HepG2 (cell line): ENCODE measurements around the gene CLEC3B. TPM values are rescaled to one million over a fixed set of nuclear protein-coding genes. Genes with fewer than 3 reads are reported as not detected.

ENCODE experiments used
- ATAC-seq: fragments of 200-7000 bp; cut with Tn5 transposase; 3 replicates; pipeline ENCODE4 v1.9.1; 2020; ENCODE audit warnings: mild to moderate bottlenecking, moderate library complexity
- BruUV-seq: library from RNA; stranded (reverse); fragments of 400-500 nt; replicated peaks from 2 replicates; lab custom pipeline; 2021; lab: Mats Ljungman, UMichigan
- CTCF ChIA-PET: fragments of 300-600 bp; formaldehyde crosslinking; extraction: SDS; loops from one replicate; lab custom pipeline; 2021; ENCODE audit warnings: low total read pairs, inconsistent platforms, low intra/inter-chr PET ratio; lab: Yijun Ruan, JAX
- POLR2A ChIA-PET: fragments of 350-600 bp; sonication (Branson Sonifier 250); formaldehyde crosslinking; loops from one replicate; lab custom pipeline; 2020; ENCODE audit warnings: antibody characterized with exemption, inconsistent platforms; lab: Yijun Ruan, JAX
- DNase-seq: peaks from one replicate; pipeline ENCODE4 v3.0.0-alpha.2; 2015; ENCODE audit warnings: low spot score
- FAIRE-seq: peaks from 3 replicates; lab custom pipeline; 2011; peaks lifted over from hg19 to GRCh38; lab: Jason Lieb, UNC
- H2AFZ ChIP-seq: one replicate; pipeline ENCODE4 v1.6.1; 2011; ENCODE audit warnings: low read length, inconsistent platforms
- H3K27ac ChIP-seq: fragments of 300-600 bp; 3 replicates; pipeline ENCODE4 v1.8.0; 2011; ENCODE audit warnings: mixed run types, mild to moderate bottlenecking, mixed read lengths, low read length, inconsistent platforms; ENCODE audit not compliant: insufficient read depth; ENCODE audit errors: extremely low read length
- H3K27me3 ChIP-seq, 2 experiments: fragments of 200-600 bp in 1 of 2; 2 replicates in 1 of 2; 3 replicates in 1 of 2; pipeline versions ENCODE4 v1.6.0 to v1.8.0; 2011; ENCODE audit warnings: low read length in 2 of 2, mild to moderate bottlenecking in 2 of 2, moderate library complexity in 2 of 2, inconsistent platforms in 1 of 2; ENCODE audit not compliant: insufficient read depth in 2 of 2, control insufficient read depth in 1 of 2
- H3K36me3 ChIP-seq, 2 experiments: fragments of 200-600 bp in 1 of 2; replicated peaks in 1 of 2; 2 replicates in 1 of 2; 3 replicates in 1 of 2; pipeline versions ENCODE4 v1.5.1 to v1.8.0; 2011; ENCODE audit warnings: low read length in 2 of 2, inconsistent platforms in 1 of 2; ENCODE audit not compliant: insufficient read depth in 2 of 2, control insufficient read depth in 1 of 2
- H3K4me1 ChIP-seq: 2 replicates; pipeline ENCODE4 v1.5.1; 2012; ENCODE audit warnings: low read length, inconsistent platforms; ENCODE audit not compliant: insufficient read depth
- H3K4me2 ChIP-seq: 2 replicates; pipeline ENCODE4 v1.6.0; 2011; ENCODE audit warnings: low read depth, low read length, inconsistent platforms
- H3K4me3 ChIP-seq, 3 experiments: fragments of 200-600 bp in 1 of 3; sonication (generic), shearing (Covaris generic) in 1 of 3; replicated peaks in 1 of 3; 2 replicates each; pipeline ENCODE4 v1.5.1; 2011 to 2016; ENCODE audit warnings: low read length in 3 of 3, inconsistent platforms in 2 of 3, low read depth in 2 of 3, mild to moderate bottlenecking in 2 of 3, control low read depth in 1 of 3, mixed read lengths in 1 of 3; ENCODE audit not compliant: insufficient read depth in 1 of 3
- H3K79me2 ChIP-seq: one replicate; pipeline ENCODE4 v1.6.1; 2011; ENCODE audit warnings: low read length, inconsistent platforms; ENCODE audit not compliant: insufficient read depth
- H3K9ac ChIP-seq: 2 replicates; pipeline ENCODE4 v1.6.0; 2011; ENCODE audit warnings: mild to moderate bottlenecking, low read depth, low read length, inconsistent platforms; ENCODE audit not compliant: insufficient read depth
- H3K9me3 ChIP-seq: 2 replicates; pipeline ENCODE4 v1.5.1; 2012; ENCODE audit warnings: mild to moderate bottlenecking, low read length
- H4K20me1 ChIP-seq: 2 replicates; pipeline ENCODE4 v1.6.0; 2011; ENCODE audit warnings: inconsistent platforms, mild to moderate bottlenecking, low read length, moderate library complexity; ENCODE audit not compliant: insufficient read depth
- GABPA ChIP-seq, 2 experiments: IDR thresholded peaks; 2 replicates each; pipeline ENCODE4 v1.6.1; 2011 to 2016; ENCODE audit warnings: low read depth in 2 of 2, low read length in 1 of 2, missing biosample characterization in 1 of 2, missing genetic modification characterization in 1 of 2
- HNRNPH1 ChIP-seq: fragments of 200-400 bp; formaldehyde crosslinking; optimal IDR thresholded peaks from 2 replicates; pipeline ENCODE3; 2017; ENCODE audit warnings: mild to moderate bottlenecking, low read depth, low read length
- KAT7 ChIP-seq: IDR thresholded peaks from 2 replicates; pipeline ENCODE4 v1.6.1; 2018; ENCODE audit warnings: borderline replicate concordance, missing compliant biosample characterization
- MTF1 ChIP-seq: sonication (generic); formaldehyde crosslinking; IDR thresholded peaks from 2 replicates; pipeline ENCODE4 v1.5.0; 2020; ENCODE audit warnings: missing genetic modification reagents
- NFIC ChIP-seq: IDR thresholded peaks from 2 replicates; pipeline ENCODE4 v1.6.1; 2012; ENCODE audit warnings: mild to moderate bottlenecking, low read length, inconsistent platforms
- RFXAP ChIP-seq: sonication (generic); formaldehyde crosslinking; IDR thresholded peaks from 2 replicates; pipeline ENCODE4 v1.4.0; 2020; ENCODE audit warnings: missing genetic modification reagents, borderline replicate concordance
- SIX4 ChIP-seq: sonication (generic); formaldehyde crosslinking; IDR thresholded peaks from 2 replicates; pipeline ENCODE4 v1.4.0; 2020; ENCODE audit warnings: missing genetic modification reagents
- ZNF329 ChIP-seq: sonication (generic); formaldehyde crosslinking; IDR thresholded peaks from 2 replicates; pipeline ENCODE4 v1.9.0; 2021; ENCODE audit warnings: low read depth, mild to moderate bottlenecking, missing genetic modification reagents
- ZXDC ChIP-seq: sonication (generic); formaldehyde crosslinking; IDR thresholded peaks from 2 replicates; pipeline ENCODE4 v1.5.0; 2020; ENCODE audit warnings: mild to moderate bottlenecking, missing genetic modification reagents
- WGBS: methylation state at CpG from one replicate; pipeline ENCODE4 v1.1.6; 2017; ENCODE audit warnings: low lambda C conversion rate; 5-methylcytosine and 5-hydroxymethylcytosine counted together
- in situ Hi-C: cut with HindIII; loops from 2 replicates; pipeline ENCODE4 v1.10.0; 2017; ENCODE audit warnings: low pct_unique_long_range_greater_than_20kb; ENCODE audit not compliant: extremely low pct_ligation_motif_present
- intact Hi-C: fragments of 100-400 bp; cut with micrococcal nuclease; formaldehyde crosslinking; loops from one replicate; pipeline ENCODE4 v1.10.0; 2022; ENCODE audit not compliant: unreplicated experiment
- polyA plus RNA-seq, 8 experiments: library from polyadenylated mRNA; depleted of rRNA in 3 of 8; stranded (reverse) in 7 of 8; unstranded in 1 of 8; fragments of >200 nt; fragmentation: Illumina TruSeq in 4 of 8; extraction: Trizol in 4 of 8; gene quantifications; 2 replicates each; pipeline versions ENCODE4 v1.2.1 to v1.2.3, GENCODE V29; 2011 to 2016; ENCODE audit warnings: low read depth in 4 of 8, missing spikeins in 1 of 8, mixed read lengths in 1 of 8; ENCODE audit not compliant: insufficient read depth in 1 of 8
- total RNA-seq, 5 experiments: library from RNA; depleted of rRNA; stranded (reverse); fragments of >200 nt; fragmentation: Illumina TruSeq; extraction: Trizol; gene quantifications; 2 replicates each; pipeline ENCODE4 v1.2.3, GENCODE V29; 2016; ENCODE audit warnings: low read depth in 1 of 5
- TF ChIP-seq, protein P1 (sequence below): sonication (generic); formaldehyde crosslinking; IDR thresholded peaks from 2 replicates; pipeline ENCODE4 v1.8.0; 2022; ENCODE audit warnings: low read depth, missing genetic modification reagents
- TF ChIP-seq, protein P2 (sequence below), 2 experiments: sonication (generic) in 1 of 2; formaldehyde crosslinking in 1 of 2; IDR thresholded peaks; 2 replicates each; pipeline versions ENCODE4 v1.4.0 to v1.6.1; 2016 to 2020; ENCODE audit warnings: borderline replicate concordance in 1 of 2, low read depth in 1 of 2, mild to moderate bottlenecking in 1 of 2, missing genetic modification reagents in 1 of 2

CLEC3B gene
- total and polyA plus RNA-seq, 2 of the 13 experiments (the other 11 are each of a cell fraction or from before 2014, with no cell fraction given) = 0.07 TPM; not detected in 1

DNA sequence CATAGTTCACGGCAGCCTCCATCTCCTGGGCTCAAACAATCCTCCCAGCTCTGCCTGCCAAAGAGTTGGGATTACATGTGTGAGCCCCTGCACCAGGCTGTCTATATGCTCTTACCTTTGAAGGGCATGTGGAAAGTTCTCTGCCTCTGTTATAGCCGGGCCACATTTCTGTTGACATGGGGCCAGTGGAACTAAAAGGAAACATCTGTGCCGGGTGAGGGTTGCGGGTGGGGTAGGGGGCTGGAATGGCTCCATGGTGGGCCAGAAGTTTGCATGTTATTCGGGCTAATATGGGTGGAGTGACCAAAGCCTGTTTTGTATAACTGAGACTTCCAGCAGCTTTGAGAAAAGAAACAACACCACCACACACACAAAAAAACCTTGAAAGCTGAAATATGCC is 8.3 kb upstream of the CLEC3B start (continued):
- TF ChIP-seq ZXDC (no peak), KAT7 (CRISPR knock-in tag) (no peak)

DNA sequence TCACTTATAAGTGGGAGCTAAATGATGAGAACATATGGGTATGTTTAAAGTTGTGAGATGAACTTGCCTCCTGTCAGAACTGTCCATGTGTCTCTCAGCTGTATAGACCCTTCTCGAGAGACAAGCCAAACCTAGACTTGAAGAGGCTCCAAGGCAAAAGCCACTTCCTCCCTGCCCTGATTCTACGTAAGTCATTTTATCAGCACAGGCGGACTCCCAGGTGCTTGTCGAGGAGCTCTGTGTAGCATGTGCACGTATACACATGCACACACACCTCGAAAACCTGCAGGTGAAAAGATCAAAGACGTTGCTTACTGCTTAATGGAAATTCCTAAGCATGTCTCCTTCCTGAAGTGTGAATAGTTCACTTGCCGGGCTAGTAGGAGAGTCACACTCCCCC is 5.6 kb upstream of the CLEC3B start:
- Histone ChIP-seq H3K4me2 (no peak overlapping the region), H3K4me1 (no peaks in the 10 kb centered on the region), H3K9ac (no peak overlapping the region), H3K9me3 (no peaks in the 10 kb centered on the region), H3K27me3 (no peaks in the 10 kb centered on the region), H3K79me2 (no peaks in the 10 kb centered on the region), H4K20me1 (no peaks in the 10 kb centered on the region), H3K4me3 (no peak overlapping the region), H3K27ac (no peak overlapping the region), H2AFZ (no peak overlapping the region), H3K36me3 (no peaks in the 10 kb centered on the region; a peak in 1 of 5 replicates)
- no peak for FAIRE-seq
- no peak for ATAC-seq
- POLR2A ChIA-PET = no interaction called here
- CTCF ChIA-PET = no interaction called here
- no TSS peak for BruUV-seq
- DNase-seq = no peak
- 85% methylated on average over 8 of the region's 8 CpGs for WGBS
- intact Hi-C loops (no loop called here), in situ Hi-C loops (no loop called here)
- TF ChIP-seq HNRNPH1 = no peak
- TF ChIP-seq SIX4 (CRISPR knock-in tag) = no peak
- TF ChIP-seq, protein P1, sequence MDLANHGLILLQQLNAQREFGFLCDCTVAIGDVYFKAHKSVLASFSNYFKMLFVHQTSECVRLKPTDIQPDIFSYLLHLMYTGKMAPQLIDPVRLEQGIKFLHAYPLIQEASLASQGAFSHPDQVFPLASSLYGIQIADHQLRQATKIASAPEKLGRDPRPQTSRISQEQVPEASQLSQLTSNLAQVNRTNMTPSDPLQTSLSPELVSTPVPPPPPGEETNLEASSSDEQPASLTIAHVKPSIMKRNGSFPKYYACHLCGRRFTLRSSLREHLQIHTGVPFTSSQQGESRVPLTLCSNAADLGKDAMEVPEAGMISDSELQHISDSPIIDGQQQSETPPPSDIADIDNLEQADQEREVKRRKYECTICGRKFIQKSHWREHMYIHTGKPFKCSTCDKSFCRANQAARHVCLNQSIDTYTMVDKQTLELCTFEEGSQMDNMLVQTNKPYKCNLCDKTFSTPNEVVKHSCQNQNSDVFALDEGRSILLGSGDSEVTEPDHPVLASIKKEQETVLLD (CRISPR knock-in tag) = no peak
- TF ChIP-seq, protein P2, sequence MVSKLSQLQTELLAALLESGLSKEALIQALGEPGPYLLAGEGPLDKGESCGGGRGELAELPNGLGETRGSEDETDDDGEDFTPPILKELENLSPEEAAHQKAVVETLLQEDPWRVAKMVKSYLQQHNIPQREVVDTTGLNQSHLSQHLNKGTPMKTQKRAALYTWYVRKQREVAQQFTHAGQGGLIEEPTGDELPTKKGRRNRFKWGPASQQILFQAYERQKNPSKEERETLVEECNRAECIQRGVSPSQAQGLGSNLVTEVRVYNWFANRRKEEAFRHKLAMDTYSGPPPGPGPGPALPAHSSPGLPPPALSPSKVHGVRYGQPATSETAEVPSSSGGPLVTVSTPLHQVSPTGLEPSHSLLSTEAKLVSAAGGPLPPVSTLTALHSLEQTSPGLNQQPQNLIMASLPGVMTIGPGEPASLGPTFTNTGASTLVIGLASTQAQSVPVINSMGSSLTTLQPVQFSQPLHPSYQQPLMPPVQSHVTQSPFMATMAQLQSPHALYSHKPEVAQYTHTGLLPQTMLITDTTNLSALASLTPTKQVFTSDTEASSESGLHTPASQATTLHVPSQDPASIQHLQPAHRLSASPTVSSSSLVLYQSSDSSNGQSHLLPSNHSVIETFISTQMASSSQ (IDR thresholded peaks at IDR 0.05; ENCODE audit: low read depth) = no peak
- TF ChIP-seq, protein P2 (CRISPR knock-in tag; IDR thresholded peaks at IDR 0.05; ENCODE audit: borderline replicate concordance) = no peak
- no peak for TF ChIP-seq ZNF329 (CRISPR knock-in tag)
- no peak for TF ChIP-seq GABPA (IDR thresholded peaks at IDR 0.05; ENCODE audit: low read depth, low read length)
- no peak for TF ChIP-seq GABPA (CRISPR knock-in tag; IDR thresholded peaks at IDR 0.05; ENCODE audit: low read depth)
- no peak for TF ChIP-seq MTF1 (CRISPR knock-in tag)
- TF ChIP-seq RFXAP (CRISPR knock-in tag) = no peak
- TF ChIP-seq NFIC = no peak
